NCI-H146 treated with DMSO at 0.1 percent for 48 hours (cell line): Measurements from ENCODE around the gene RPS24.

ENCODE experiments used
- DNase-seq: peaks from one replicate; lab custom pipeline; 2025; ENCODE audit not compliant: unreplicated experiment; lab: John Stamatoyannopoulos, UW

RPS24 gene

GRCh38 chr10:78025685-78026364 lies 7.8 kb upstream of the RPS24 start:
- DNase-seq, result no peak

- DNase-seq, result no peak
These were observed 5.0 kb upstream of the RPS24 start for GRCh38 chr10:78028438-78029268.

GRCh38 chr10:78029269-78030226 lies 4.1 kb upstream of the RPS24 start, which contains the start of gene POLR3A:
POLR3A (minus strand) TSS chr10:78029515; CDS start chr10:78029407, 108 bp downstream.
- DNase-seq, result peak; percentile 89

- no peak for DNase-seq
These were observed 351 bp upstream of the RPS24 start for GRCh38 chr10:78033387-78033636.

GRCh38 chr10:78035025-78035424 lies 1.4 kb downstream of the RPS24 start:
- DNase-seq, result no peak

GRCh38 chr10:78035437-78035836 lies 1.8 kb downstream of the RPS24 start:
- DNase-seq, result no peak

- no peak for DNase-seq
These were observed 2.4 kb downstream of the RPS24 start for GRCh38 chr10:78035933-78036583.

GRCh38 chr10:78038105-78038504 lies 4.4 kb downstream of the RPS24 start:
- DNase-seq, result no peak

GRCh38 chr10:78038791-78039547 lies 5.3 kb downstream of the RPS24 start:
- no peak for DNase-seq

- DNase-seq, result no peak
These were observed 6.1 kb downstream of the RPS24 start for GRCh38 chr10:78039743-78040142.

GRCh38 chr10:78041170-78042057 lies 7.8 kb downstream of the RPS24 start:
- no peak for DNase-seq

GRCh38 chr10:78042058-78042751 lies 8.5 kb downstream of the RPS24 start:
- DNase-seq, result no peak

- DNase-seq, result no peak
These were observed 9.1 kb downstream of the RPS24 start for GRCh38 chr10:78042752-78043104.

GRCh38 chr10:78044179-78044578 lies 10.5 kb downstream of the RPS24 start:
- no peak for DNase-seq

GRCh38 chr10:78044699-78045098 lies 11.0 kb downstream of the RPS24 start:
- DNase-seq, result no peak

GRCh38 chr10:78045237-78045636 lies 11.6 kb downstream of the RPS24 start:
- no peak for DNase-seq

GRCh38 chr10:78045856-78046255 lies 12.2 kb downstream of the RPS24 start:
- no peak for DNase-seq

GRCh38 chr10:78046711-78047269 lies 13.1 kb downstream of the RPS24 start:
- no peak for DNase-seq
